K562 (cell line): ENCODE data around the gene FAM219B. TPM values are rescaled to one million over a fixed set of nuclear protein-coding genes. Genes with fewer than 3 reads are reported as not detected.

ENCODE experiments used
- CCAR2 ChIP-seq: fragments of 200-400 bp; formaldehyde crosslinking; IDR thresholded peaks from 2 replicates; pipeline ENCODE4 v1.6.1; 2017; ENCODE audit warnings: mild to moderate bottlenecking, low read depth, low read length
- EP300 ChIP-seq: IDR thresholded peaks from 2 replicates; pipeline ENCODE4 v1.6.1; 2012; ENCODE audit warnings: low read length, improper control_type of control experiment
- EP400 ChIP-seq: fragments of 450-650 bp; IDR thresholded peaks from 2 replicates; pipeline ENCODE4 v1.6.1; 2017; ENCODE audit warnings: antibody characterized with exemption, mild to moderate bottlenecking, moderate library complexity
- KAT2B ChIP-seq: IDR thresholded peaks from one replicate; pipeline ENCODE4 v1.6.1; 2012; ENCODE audit warnings: low read depth, mild to moderate bottlenecking, control low read depth, inconsistent platforms, low read length, moderate library complexity
- KLF16 ChIP-seq: IDR thresholded peaks from 2 replicates; pipeline ENCODE4 v1.6.1; 2016; ENCODE audit warnings: antibody characterized with exemption
- MLLT1 ChIP-seq, 2 experiments: fragments of 450-650 bp; IDR thresholded peaks; 2 replicates each; pipeline ENCODE4 v1.6.1; 2016
- SMARCC2 ChIP-seq: fragments of 450-650 bp; IDR thresholded peaks from 2 replicates; pipeline ENCODE4 v1.6.1; 2017; ENCODE audit warnings: antibody characterized with exemption, moderate library complexity, mild to moderate bottlenecking, low read depth
- SP2 ChIP-seq: IDR thresholded peaks from 2 replicates; pipeline ENCODE4 v1.6.1; 2011; ENCODE audit warnings: mild to moderate bottlenecking, low read depth, low read length, moderate library complexity; ENCODE audit not compliant: poor library complexity, severe bottlenecking; ENCODE audit errors: extremely low read depth
- TBL1XR1 ChIP-seq, 2 experiments: IDR thresholded peaks; 2 replicates each; pipeline ENCODE4 v1.6.1; 2012; ENCODE audit warnings: improper control_type of control experiment in 2 of 2, low read length in 2 of 2, mild to moderate bottlenecking in 1 of 2
- XRCC5 ChIP-seq: fragments of 200-400 bp; formaldehyde crosslinking; IDR thresholded peaks from 2 replicates; pipeline ENCODE4 v1.6.1; 2017; ENCODE audit warnings: low read depth, mild to moderate bottlenecking, low read length
- ZNF318 ChIP-seq, 2 experiments: fragments of 450-650 bp; IDR thresholded peaks; 2 replicates each; pipeline ENCODE4 v1.6.1; 2016; ENCODE audit warnings: mild to moderate bottlenecking in 2 of 2, borderline replicate concordance in 1 of 2, low read depth in 1 of 2, moderate library complexity in 1 of 2
- ZNF592 ChIP-seq: fragments of 450-650 bp; IDR thresholded peaks from 2 replicates; pipeline ENCODE4 v1.6.1; 2017; ENCODE audit warnings: antibody characterized with exemption, mild to moderate bottlenecking
- ZNF75A ChIP-seq: fragments of 450-650 bp; formaldehyde crosslinking; IDR thresholded peaks from 2 replicates; pipeline ENCODE4 v1.4.0; 2020; ENCODE audit warnings: mild to moderate bottlenecking
- polyA plus RNA-seq, 8 experiments: library from polyadenylated mRNA; depleted of rRNA in 4 of 8; stranded (reverse) in 5 of 8; unstranded in 3 of 8; fragments of >200 nt; fragmentation: Nextera tagmentation in 2 of 8; fragmentation: Illumina TruSeq in 1 of 8; extraction: Ambion mirVana in 2 of 8; extraction: Trizol in 1 of 8; gene quantifications; 2 replicates each; pipeline versions ENCODE4 v1.2.1 to v1.2.3, GENCODE V29; 2011 to 2014; ENCODE audit warnings: inconsistent platforms in 1 of 8, missing spikeins in 1 of 8
- total RNA-seq, 7 experiments: library from RNA; depleted of rRNA in 6 of 7; stranded (reverse); fragments of >200 nt in 6 of 7; fragmentation: Illumina TruSeq in 2 of 7; extraction: Trizol in 2 of 7; gene quantifications; 2 replicates each; pipeline versions ENCODE4 v1.2.1 to v1.2.3, GENCODE V29; 2011 to 2021; ENCODE audit warnings: low replicate concordance in 1 of 7

The FAM219B gene
- total and polyA plus RNA-seq, 9 of the 15 experiments (the other 6 are each of a cell fraction or from before 2014, with no cell fraction given): 6.8 to 50.4 (median 29.4) TPM

GRCh38 chr15:74889883-74890664 is 16.6 kb downstream of the FAM219B start, which contains the start of gene MPI (continued):
- TF ChIP-seq ZNF318 (IDR thresholded peaks at IDR 0.05; ENCODE audit: borderline replicate concordance in 1 of 2, low read depth in 1 of 2): no peak
- no peak for TF ChIP-seq SMARCC2
- TF ChIP-seq SP2: no peak
- TF ChIP-seq XRCC5: no peak
- TF ChIP-seq EP300: no peak
- TF ChIP-seq KAT2B: no peak
- no peak for TF ChIP-seq CCAR2
- no peak for TF ChIP-seq KLF16
- TF ChIP-seq TBL1XR1 (IDR thresholded peaks at IDR 0.05; ENCODE audit: low read length in 2 of 2): peak; percentile 25 to 28; a peak in 2 of 4 replicates
- no peak for TF ChIP-seq ZNF75A
- TF ChIP-seq EP400: peak; percentile 94
- TF ChIP-seq MLLT1 (IDR thresholded peaks at IDR 0.05): no peak
- TF ChIP-seq ZNF592: peak; percentile 62
